Activated CD4-positive, alpha-beta T cell treated with anti-CD3 and anti-CD28 coated beads, Interleukin-2, amount 50 U/mL, for 16 hours (primary cell): ENCODE data around the gene KCNQ1.

Source experiments
- DNase-seq: peaks from one replicate; pipeline ENCODE4 v3.0.0-alpha.2; 2020

Gene KCNQ1

DNA sequence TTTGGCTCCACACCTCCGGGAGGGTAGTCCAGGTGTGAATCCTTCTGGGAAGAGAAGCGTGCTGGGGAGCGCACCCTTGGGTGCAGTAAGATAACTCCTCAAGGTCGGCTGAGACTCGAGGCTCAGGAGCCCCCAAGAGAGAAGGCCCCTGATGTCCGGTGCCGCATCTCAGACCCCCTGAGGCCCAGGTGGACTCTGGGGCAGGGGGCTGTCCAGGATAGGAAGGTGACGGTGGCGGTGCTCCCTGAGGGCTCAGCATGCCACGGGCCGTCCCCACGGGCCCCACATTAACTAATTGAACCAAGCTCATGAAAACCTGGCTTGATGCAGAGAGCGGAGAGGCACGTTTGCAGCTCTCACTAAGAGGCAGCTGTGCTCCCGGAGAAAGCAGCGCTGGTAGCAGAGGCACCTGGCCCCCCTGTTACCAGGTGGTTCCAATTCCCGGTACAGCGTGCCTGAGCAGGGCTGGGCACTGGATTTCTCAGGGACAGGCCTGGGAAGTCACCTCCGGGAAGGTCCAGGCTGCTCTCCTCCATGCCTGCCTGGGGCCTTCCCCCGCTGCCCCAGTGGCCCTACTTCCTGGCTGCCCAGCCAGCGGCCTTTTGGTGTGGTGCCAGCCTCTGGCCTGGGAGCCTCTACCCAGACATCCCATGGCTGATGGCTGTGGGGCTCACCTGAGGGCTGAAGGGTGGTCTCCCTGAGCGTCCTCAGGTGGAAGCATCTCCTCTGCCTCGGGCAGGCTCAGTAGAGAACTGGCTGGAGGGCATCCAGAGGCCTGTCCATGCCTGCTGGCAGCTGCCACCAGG is 1.1 kb downstream of the KCNQ1 start:
- DNase-seq, result no peak

DNA sequence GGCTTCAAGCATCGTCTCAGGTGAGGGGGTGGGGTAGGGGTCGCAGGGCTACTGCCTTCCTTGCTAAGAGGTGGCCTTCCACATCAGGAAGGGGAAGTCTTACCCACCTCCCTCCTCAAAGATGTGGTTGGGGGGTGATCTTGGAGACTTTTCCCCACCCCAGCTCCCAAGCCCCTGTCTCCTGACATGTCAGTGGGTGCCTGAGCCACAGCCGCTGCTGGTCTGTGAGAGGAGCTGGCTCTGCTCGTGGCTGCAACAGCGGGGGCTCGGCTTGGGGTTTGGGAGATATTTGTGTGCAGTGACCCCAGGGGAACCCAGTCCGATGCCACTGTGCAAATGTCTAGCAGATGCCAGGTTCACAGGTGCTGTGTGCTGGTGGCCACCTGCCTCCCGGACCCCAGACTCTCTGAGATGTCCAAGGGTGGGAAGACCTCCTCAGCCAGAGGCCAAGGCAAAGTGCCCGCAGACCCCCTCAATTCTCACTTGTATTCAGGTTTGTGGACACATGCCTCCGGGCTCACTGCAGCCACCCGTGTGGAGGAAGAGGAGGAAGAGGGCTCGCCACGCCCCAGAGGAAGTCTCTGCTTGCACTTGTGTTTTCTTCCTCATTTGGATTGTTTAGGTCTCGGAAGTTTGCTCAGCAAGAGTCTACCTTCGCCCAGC is 1.9 kb downstream of the KCNQ1 start:
- no peak for DNase-seq

DNA sequence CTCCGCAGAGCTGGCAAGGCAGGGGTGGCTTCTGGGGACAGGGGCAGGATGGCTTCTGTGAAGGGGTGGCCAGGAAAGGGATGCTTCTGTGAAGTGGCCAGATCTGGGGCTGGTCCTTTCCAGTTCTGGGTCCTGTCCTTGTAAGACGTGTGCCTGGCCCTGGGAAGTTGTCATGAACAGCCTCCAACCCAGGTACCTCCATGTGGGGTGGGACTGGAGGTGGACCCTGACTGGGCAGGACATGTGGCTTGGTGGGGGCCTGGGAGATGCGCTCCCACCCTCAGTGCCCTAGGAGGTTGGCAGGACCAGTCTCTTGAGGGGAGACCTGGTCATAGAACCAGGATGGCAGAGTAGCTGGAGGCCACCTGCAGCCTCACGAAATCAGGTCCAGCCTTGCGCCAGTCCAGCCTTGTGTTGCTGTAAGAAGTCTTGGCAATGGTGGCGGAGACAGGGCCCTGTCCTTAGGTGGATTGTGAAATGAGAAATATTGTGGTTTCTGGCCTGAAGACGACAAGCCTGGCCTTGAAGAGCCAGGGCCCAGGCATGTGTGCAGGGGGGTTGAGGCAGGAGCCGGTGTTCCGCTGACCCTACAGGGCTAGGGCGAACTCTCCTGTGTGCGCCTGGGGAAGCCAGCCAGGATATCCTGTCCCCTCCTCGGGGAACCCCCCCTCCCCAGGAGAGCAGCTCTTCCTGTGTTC is 2.6 kb downstream of the KCNQ1 start:
- DNase-seq, result no peak

DNA sequence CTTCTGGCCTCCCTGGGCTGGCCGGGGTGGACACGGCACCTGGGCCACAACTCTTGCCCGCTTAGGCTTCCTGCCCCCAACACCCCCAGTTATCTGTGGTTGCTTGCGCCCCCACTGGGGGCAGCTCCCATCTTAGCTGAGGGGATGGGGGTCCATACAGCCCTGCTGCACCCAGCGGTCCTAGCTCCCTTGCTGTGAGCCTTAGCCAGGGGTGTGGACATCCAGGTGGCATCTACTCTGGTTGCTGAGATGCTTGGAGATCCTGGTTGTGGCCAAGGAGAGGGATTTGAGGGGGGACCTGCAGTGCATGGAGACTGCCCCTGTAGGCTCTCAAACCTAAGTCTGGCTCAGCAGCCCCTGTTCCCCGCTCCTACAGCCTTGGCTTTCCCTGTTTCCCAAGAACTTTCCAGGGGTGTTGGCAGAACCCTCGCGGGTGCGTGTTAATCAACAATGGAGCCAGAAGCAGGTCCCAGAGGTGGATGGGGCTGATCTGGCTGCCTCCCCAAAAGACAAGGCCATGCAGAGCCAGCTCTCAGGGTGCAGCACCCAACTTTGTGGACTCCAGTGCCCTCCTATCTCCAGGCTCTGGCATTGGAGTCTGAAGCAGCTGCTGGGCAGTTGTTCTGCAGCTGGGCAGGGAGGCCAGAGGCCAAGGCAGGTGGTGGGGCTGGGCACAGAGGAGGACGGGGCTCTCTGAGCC is 3.3 kb downstream of the KCNQ1 start:
- DNase-seq, result no peak

DNA sequence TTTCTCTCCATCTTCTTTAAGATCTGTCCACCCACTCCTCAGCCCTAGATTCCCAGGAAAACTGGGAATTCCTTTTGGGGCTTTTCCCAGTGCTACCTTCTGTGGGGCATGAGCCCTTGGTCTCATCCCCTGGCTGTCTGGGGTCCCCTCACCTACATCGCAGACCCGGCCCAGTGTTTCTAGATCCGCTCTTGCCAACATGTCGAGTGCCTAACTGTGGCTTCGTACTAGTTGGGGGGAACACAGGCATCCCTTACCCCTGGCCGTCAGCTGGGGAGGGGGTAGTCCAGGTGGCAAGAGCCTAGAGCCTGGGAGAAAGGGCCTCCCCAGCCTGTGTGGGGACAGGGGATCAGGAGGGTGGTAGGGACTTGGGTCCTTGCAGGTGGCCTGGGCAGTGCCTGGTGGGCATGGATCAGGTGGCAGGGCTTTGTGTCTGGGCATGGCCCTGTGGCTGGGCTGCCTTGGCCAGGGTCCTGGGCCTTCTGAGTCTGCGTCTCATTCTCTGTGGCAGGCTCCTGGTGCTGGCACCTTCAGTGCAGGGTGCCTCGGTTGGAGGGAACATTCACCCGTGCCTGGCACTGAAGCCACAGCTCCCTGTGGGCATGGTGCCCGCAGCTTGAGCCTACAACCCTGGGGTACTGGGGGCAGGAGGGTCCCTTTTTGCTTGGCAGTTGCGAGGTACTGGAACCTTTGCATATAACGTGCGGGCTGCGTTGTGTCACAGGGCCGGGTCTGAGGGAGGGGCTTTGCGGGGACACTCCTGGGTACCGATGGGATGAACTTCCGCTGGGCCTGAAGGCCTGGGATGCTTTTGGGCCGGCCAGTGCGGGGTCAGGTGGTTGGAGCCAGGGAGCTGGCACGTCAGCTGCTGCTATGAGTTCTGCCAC is 4.1 kb downstream of the KCNQ1 start:
- no peak for DNase-seq

DNA sequence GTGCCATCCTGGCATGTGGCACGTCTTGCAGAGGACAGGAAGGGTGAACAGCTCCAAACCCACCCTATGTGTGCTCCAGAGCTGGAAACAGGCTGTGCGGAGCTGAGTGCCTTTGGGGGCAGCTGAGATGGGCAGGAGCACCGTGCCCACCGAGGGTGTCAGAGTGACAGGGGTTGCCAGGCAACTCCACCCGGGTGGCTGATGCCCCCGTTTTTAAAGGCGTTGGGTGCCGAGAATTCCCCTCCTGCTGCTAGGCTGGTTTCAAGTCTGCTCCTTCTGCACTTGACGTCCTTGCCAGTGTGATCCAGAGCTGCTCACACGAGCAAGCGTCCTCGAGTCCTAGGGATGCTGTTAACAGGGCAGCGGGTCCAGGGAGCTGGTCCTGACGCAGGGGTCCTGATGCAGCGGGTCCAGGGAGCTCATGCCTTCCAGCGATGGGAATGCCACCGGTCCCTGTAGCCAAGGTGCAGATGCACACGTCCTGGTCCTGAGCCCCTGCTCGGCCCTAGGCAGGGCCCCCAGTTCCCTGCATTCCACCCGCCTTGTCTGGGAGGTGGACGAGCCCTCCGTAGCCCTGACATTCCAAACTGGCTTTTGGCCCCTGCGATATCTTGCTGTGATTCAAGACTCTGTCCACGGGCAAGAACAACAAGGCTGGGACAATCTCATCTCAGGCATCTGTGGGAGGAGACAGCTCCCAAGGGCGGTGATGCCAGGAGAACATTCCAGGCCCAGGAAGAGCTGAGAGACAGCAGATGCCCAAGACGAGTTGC is 4.9 kb downstream of the KCNQ1 start:
- no peak for DNase-seq

DNA sequence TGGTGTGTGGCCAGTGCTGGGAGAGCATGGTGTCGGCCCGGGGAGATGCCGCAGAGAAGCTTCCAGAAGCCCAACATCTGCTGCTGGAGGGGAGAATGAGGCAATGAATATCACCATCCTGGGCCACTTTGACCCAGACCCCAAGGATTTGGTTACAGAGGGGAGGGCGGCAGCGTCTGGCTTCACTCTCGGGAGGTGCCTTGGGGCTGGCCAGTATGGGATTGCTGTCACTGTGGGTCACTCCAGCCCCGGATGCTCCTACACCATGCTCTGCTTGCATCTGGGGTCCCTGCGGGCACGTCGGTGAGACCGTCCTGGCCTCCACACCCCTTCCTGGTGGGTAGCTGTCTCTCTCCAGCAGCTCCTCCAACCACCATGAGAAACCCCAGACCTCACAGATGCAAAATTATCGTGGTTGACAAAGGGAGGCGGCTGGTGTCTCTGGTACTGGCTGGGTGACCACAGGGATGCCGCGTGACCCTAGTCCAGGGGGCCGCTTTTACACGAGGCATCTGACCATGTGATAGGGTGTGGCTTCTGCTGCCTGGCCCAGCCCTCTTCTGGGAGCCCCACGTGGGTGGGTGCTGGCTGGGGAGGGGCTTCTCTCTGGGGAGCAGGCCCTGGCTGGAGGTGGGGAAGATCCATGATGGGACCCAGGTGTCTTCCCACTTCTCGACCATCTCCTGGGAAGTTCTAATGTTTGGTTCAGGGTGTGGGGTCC is 5.7 kb downstream of the KCNQ1 start:
- DNase-seq, result no peak

DNA sequence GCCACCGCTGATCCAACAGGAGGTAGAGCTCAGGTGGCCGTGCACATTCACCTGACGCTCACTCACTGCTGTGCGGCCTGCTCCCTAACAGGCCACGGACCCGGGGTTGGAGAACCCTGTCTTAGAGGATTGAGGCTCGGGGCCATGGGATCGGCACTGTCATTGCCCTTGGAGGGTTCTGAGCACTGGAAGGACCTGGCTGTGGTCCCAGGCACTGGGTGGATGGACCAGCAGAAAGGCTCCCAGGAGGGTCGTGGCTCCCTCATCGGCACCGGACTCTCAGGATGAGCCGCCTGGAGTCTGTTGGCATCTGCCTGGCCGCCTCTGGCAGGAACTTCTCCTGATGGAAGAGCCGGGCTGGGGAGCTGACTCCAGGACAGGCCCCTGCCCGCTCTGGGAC is 6.5 kb downstream of the KCNQ1 start:
- no peak for DNase-seq

DNA sequence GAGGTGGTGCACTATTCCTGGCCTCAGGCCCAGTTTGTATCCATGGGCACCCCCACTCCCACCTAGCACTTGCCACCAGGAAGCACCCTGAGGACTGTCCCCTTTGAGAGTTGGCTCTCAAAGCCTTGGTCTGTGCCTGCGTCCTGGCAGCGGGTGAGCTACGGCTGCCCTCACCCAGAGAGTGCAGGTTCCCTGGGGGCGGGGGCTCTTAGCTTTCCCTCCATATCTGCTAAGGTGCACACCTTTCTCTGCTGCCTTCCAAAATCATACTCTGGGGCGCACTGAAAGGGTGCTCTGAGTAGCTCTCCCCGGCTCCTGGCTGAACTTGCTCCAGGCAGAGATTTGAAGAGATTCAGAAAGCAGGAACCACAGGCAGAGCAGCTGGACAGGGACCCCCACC is 7.1 kb downstream of the KCNQ1 start:
- no peak for DNase-seq

DNA sequence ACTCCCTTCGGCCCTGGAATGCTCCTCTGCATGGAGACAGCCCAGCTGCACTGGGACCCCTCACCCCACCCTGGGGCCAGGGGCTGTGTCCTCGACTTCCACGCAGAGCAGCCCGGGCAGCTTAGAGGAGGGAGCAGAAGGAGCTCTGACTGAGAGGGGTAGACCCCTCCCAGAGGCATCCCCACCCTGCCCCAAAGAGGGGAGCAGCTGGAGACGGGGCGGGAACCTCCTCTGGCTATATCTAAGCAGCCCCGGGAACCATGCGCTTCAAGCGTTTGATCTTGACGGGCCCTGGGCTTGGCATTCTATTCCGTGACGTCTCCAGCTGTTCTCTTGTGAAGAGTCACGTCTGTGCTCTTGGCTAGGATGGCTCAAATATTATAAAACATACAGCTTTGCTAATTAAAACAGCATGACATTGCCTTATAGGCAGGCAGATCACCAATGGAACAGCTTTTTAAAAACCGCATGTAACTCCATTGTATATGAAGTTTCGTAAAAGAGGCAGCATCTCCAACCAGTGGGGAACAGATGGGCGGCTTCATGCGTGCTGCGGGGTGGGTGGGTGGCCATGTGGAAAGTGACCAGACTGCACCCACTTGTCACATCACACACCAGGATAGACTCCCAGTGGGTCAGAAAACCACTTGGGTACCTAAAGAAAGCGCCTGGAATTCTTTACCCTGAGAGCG is 7.7 kb downstream of the KCNQ1 start:
- DNase-seq, result no peak

DNA sequence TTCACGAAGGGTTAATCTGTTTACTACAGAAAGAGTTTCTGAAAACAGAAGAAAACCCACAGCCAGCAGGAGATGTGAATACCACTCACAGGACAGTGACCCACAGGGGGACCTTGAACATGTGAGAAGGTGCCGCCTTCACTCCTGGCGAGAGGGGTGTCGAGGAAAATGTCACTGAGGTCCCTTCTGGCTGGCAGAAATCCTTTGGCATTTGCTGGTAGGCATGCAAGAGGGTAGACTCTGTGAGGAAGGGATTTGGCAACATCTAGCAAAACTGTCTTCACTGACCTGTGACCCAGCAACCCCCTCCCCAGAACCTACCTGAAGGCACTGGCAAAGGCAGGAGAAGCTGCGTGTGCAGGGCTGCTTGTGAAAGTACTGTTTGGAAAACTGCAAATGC is 8.6 kb downstream of the KCNQ1 start:
- DNase-seq, result no peak

DNA sequence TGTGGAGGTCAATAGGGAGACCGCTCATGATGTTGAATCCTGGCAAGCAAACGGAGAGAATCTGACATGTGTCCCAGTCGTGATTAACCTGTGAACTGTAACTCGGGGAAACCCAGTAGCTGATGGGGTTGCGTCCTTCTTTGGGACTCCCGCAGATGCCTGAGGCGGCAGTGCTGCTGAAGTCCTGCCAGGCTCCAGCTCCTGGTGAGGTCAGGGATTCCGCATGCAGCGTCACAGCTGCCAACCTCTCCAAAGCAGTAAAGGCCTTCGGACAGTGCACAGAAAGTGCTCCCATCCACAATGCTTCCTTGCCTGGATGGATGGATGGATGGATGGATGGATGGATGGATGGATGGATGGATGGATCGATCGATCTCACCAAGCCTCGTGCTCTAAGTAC is 13.5 kb downstream of the KCNQ1 start:
- no peak for DNase-seq

DNA sequence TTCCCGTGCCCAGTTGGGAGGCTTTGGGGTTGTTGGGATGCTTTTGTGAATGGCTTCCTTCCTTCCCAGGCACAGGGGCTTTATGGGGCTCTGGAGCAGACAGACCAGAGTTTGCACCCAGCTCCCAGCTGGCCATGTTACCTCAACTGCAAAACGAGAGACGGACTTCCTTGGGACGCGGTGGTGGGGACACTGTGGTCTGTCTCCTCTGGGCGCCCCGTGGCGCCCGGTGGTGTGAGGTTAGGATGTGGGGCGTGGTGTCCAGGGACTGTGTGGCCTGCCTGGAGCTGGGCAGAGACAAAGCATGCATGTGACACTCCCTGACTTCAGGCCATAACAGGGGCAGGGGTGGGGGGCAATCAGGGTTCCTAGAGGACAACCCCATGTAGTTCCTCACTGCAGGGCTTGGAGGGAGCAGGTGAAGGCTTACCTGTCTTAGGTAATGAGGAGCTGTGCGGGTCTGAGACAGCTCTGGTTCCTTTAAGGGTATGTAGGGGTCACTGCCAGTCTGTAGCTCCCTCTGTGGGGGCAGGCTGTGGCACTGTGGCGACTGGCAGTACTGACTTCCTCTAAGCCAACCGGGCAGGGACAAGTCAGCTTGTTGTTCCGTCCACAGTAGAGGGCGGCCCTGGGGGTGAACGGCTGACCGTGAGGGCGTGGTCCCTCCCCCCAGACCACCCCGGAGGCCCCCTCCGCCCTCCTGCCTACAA is 14.4 kb downstream of the KCNQ1 start:
- no peak for DNase-seq

DNA sequence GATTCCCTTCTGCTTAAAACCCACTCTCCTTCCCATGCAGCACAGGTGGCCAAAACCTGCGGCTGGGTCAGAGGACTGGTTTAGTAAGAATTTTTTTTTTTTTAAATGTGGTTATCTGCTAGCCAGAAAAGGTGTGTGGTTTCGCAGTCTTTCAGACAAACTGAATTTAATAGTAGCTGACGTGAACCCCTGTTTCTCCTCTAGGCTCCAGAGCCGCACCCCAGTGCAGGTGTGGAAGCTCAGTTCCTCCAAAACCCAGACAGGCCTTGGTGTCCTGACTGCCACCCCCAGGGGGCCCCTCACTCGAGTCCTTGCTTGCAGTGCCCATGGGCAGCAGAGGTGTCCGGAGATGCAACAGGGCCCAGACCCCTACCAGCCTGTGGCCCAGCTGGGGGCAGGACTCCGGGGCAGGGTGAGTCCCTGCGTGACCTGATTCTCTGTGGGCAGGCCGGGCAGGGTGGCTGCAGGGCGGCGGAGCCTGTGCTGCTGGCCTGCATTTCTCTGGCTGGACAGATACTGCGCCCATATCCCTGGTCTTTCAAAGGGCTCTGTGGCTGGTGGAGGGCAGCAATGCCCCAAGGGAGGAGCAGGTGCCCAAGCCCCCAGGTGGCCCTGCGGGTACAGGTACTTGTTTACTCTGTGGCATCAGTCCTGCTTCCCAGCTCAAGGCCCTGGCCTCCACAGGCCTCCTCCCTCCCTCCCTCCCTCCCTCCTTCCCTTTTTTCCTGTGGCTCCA is 15.2 kb downstream of the KCNQ1 start:
- no peak for DNase-seq

DNA sequence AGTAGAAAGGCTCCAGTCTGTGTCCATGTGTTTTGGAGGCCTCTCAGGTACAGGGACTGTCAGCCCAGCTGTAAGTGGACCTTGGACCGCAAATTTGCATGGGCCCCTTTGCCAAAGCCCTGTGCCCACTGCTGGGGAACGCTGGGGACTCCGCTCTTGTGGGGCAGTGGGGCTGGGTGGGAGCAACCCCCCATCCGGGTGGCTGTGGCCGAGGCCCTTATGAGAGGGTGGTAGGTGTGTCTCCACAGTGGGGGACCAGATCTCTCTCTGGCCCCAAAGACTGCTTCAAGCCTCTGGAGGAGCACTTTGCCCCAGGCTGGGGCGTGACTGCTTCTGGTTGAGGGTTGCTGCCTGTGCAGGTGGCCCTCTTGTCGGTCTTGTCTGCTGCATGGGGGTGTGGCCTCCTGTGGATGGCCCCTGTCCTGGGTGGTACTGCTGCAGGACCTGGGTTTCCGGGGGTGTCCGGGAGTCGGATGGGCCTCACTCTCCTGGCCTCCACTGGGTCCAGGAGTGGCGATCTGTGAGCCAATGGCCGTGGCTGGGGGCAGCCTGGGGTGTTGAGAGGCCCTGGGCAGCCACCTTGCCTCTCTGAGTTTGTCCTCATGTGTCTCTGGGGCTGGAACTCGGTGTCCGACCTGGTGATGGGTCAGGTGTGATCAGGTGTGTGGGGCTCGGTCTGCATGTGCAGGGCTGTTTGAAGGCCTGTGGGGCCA is 15.9 kb downstream of the KCNQ1 start:
- no peak for DNase-seq

DNA sequence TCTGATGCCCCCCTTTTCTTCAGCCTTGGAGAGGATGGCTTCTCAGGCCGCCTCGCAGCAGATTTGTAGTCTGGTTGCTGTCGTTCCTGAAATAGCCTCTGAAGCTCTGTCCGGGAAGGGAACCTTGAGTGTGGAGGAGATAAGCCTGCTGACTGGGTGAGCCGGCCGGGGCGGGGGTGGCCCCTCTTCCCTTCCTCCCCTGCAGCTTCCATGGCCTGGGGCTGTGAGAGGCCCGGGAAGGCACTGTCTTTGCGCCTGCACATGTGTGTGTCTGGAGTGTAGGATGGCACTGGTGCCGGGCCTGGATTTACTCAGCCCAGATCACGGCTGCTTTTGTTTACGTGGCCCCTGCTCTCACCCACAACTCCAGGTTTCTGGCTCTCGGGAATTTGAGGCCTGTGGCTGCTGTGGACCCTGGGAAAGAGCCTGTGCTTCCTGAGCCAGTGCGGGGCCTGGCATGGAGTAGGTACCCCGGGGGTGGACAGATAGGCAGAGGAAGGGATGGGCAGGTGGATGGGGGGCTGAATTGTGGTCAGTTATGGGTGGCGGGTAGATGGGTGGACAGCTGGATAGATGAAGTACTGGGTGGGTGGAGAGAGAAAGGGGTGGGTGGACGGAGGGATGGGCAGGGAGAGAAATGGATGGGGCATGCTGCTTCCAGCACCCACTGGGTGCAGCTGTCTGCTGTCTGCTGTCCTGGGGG is 16.6 kb downstream of the KCNQ1 start:
- DNase-seq, result no peak

DNA sequence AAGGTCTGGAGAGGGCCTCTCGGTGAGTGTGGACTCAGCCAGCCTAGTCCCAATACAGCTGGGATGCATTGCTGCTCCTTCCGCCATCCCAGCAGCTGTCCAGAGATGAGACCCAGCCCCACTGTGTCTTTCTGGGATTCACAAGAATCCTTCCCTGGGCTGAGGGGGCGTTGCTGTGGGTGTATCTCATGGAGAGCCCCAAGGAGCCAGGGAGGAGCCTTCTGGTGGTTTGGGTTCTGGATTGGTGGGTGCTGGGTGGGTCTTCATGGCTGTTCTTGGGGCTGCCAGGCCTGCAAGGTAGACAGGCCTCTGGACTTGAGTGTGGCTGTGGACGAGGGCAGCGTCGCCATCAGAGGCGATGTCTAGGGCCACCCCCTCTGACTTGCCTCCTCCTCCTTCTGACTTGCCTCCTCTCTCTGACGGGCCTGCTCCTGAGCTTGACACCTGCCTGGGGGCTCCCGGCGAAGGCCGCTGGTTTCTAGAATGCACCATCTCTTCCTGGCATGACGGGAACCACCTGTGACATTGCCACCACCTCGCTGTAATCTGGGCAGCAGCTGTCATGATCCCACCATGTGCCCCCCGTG is 17.2 kb downstream of the KCNQ1 start:
- no peak for DNase-seq
